GM12878 (cell line): Measurements from ENCODE around the gene MPC2. TPM values are rescaled to one million over a fixed set of nuclear protein-coding genes. Genes with fewer than 3 reads are reported as not detected.

ENCODE experiments used
- ATAC-seq: fragments of 200-7000 bp; cut with Tn5 transposase; 3 replicates; pipeline ENCODE4 v1.9.1; 2020; ENCODE audit warnings: mild to moderate bottlenecking, moderate library complexity
- BruUV-seq: library from RNA; stranded (reverse); fragments of 400-500 nt; replicated peaks from 2 replicates; lab custom pipeline; 2021; lab: Mats Ljungman, UMichigan
- CTCF ChIA-PET: fragments of 300-600 bp; sonication (Branson Sonifier 250); formaldehyde crosslinking; extraction: SDS; loops from one replicate; lab custom pipeline; 2021; ENCODE audit warnings: inconsistent platforms; lab: Yijun Ruan, JAX
- POLR2A ChIA-PET: fragments of 350-600 bp; formaldehyde crosslinking; extraction: SDS; loops from one replicate; lab custom pipeline; 2021; ENCODE audit warnings: inconsistent platforms; lab: Charles Lee
- RAD21 ChIA-PET: fragments of 300-600 bp; sonication (Branson Sonifier 250); formaldehyde crosslinking; loops from one replicate; lab custom pipeline; 2023; ENCODE audit warnings: antibody characterized with exemption; ENCODE audit not compliant: unreplicated experiment; lab: Charles Lee
- SMC1A ChIA-PET: fragments of 300-600 bp; sonication (Branson Sonifier 250); formaldehyde crosslinking; loops from one replicate; lab custom pipeline; 2023; ENCODE audit not compliant: unreplicated experiment, uncharacterized antibody; lab: Charles Lee
- DNase-seq: peaks from one replicate; pipeline ENCODE4 v3.0.0-alpha.2; 2011; ENCODE audit warnings: low read depth, low spot score
- FAIRE-seq: peaks from 3 replicates; lab custom pipeline; 2011; peaks lifted over from hg19 to GRCh38; lab: Jason Lieb, UNC
- H2AFZ ChIP-seq: 2 replicates; pipeline ENCODE4 v1.6.0; 2011; ENCODE audit warnings: low read depth, low read length, control low read depth; ENCODE audit not compliant: control insufficient read depth
- H3K27ac ChIP-seq: 2 replicates; pipeline ENCODE4 v1.5.1; 2011; ENCODE audit warnings: control low read depth; ENCODE audit not compliant: control insufficient read depth, insufficient read depth
- H3K27me3 ChIP-seq, 2 experiments: replicated peaks in 1 of 2; 2 replicates each; pipeline versions ENCODE4 v1.6.0 to v1.6.1; 2011; ENCODE audit warnings: low read length in 1 of 2; ENCODE audit not compliant: control insufficient read depth in 2 of 2, insufficient read depth in 2 of 2
- H3K36me3 ChIP-seq, 2 experiments: 2 replicates each; pipeline ENCODE4 v1.5.1; 2011; ENCODE audit warnings: low read length in 1 of 2; ENCODE audit not compliant: control insufficient read depth in 2 of 2, insufficient read depth in 2 of 2
- H3K4me1 ChIP-seq: 2 replicates; pipeline ENCODE4 v1.6.1; 2011; ENCODE audit warnings: mild to moderate bottlenecking, low read length, moderate library complexity, mixed read lengths; ENCODE audit not compliant: control insufficient read depth, insufficient read depth
- H3K4me2 ChIP-seq: 2 replicates; pipeline ENCODE4 v1.6.0; 2011; ENCODE audit warnings: control low read depth; ENCODE audit not compliant: control insufficient read depth, insufficient read depth
- H3K4me3 ChIP-seq: fragments of 200-600 bp; sonication (generic); 2 replicates; pipeline ENCODE4 v1.5.1; 2016
- H3K79me2 ChIP-seq: 2 replicates; pipeline ENCODE4 v1.6.0; 2011; ENCODE audit warnings: low read length; ENCODE audit not compliant: control insufficient read depth, insufficient read depth
- H3K9ac ChIP-seq: 2 replicates; pipeline ENCODE4 v1.8.0; 2011; ENCODE audit warnings: low read length, control low read depth, mixed read lengths; ENCODE audit not compliant: control insufficient read depth, insufficient read depth
- H3K9me3 ChIP-seq: replicated peaks from 3 replicates; pipeline ENCODE4 v1.5.1; 2011; ENCODE audit warnings: mild to moderate bottlenecking, low read length; ENCODE audit not compliant: control insufficient read depth, insufficient read depth
- H4K20me1 ChIP-seq: 2 replicates; pipeline ENCODE4 v1.6.0; 2011; ENCODE audit not compliant: control insufficient read depth, insufficient read depth
- CBFB ChIP-seq: IDR thresholded peaks from 2 replicates; pipeline ENCODE4 v1.6.1; 2016; ENCODE audit warnings: antibody characterized with exemption, low read depth
- CREB1 ChIP-seq: IDR thresholded peaks from 2 replicates; pipeline ENCODE4 v1.6.1; 2012; ENCODE audit warnings: low read depth, mild to moderate bottlenecking, inconsistent platforms
- EGR1 ChIP-seq, 2 experiments: IDR thresholded peaks; 1 replicate in 1 of 2; 2 replicates in 1 of 2; pipeline ENCODE4 v1.6.1; 2011 to 2012; ENCODE audit warnings: low read depth in 2 of 2, low read length in 2 of 2, borderline replicate concordance in 1 of 2, mild to moderate bottlenecking in 1 of 2, moderate library complexity in 1 of 2
- EP300 ChIP-seq, 2 experiments: fragments of 150-350 bp in 1 of 2; IDR thresholded peaks; 2 replicates each; pipeline ENCODE4 v1.6.1; 2011 to 2012; ENCODE audit warnings: low read depth in 2 of 2, low read length in 2 of 2, borderline replicate concordance in 1 of 2, improper control_type of control experiment in 1 of 2, inconsistent platforms in 1 of 2; ENCODE audit not compliant: control insufficient read depth in 1 of 2
- ESRRA ChIP-seq: IDR thresholded peaks from 2 replicates; pipeline ENCODE4 v1.6.1; 2012; ENCODE audit warnings: mild to moderate bottlenecking, low read length, improper control_type of control experiment
- ETV6 ChIP-seq, 2 experiments: fragments of 450-650 bp in 1 of 2; IDR thresholded peaks in 1 of 2; conservative IDR thresholded peaks in 1 of 2; 2 replicates each; pipeline ENCODE4 v1.6.1; 2014; ENCODE audit warnings: antibody characterized with exemption in 1 of 2, borderline replicate concordance in 1 of 2, low read depth in 1 of 2, mild to moderate bottlenecking in 1 of 2, moderate library complexity in 1 of 2
- IKZF2 ChIP-seq, 2 experiments: fragments of 450-650 bp; IDR thresholded peaks; 2 replicates each; pipeline ENCODE4 v1.6.1; 2017; ENCODE audit warnings: mild to moderate bottlenecking in 2 of 2, moderate library complexity in 2 of 2
- IRF4 ChIP-seq: IDR thresholded peaks from 2 replicates; pipeline ENCODE4 v1.6.1; 2011; ENCODE audit warnings: low read depth, low read length
- JUND ChIP-seq: IDR thresholded peaks from 2 replicates; pipeline ENCODE4 v1.6.1; 2012; ENCODE audit warnings: low read depth, mild to moderate bottlenecking, low read length, improper control_type of control experiment, moderate library complexity
- LARP7 ChIP-seq: fragments of 450-650 bp; IDR thresholded peaks from 2 replicates; pipeline ENCODE4 v1.6.1; 2017; ENCODE audit warnings: mild to moderate bottlenecking
- MEF2A ChIP-seq: IDR thresholded peaks from 2 replicates; pipeline ENCODE4 v1.6.1; 2011; ENCODE audit warnings: low read depth, mild to moderate bottlenecking, low read length, moderate library complexity; ENCODE audit not compliant: insufficient read depth
- SIN3A ChIP-seq: IDR thresholded peaks from 2 replicates; pipeline ENCODE4 v1.6.1; 2012; ENCODE audit warnings: low read depth, low read length, improper control_type of control experiment
- TAF1 ChIP-seq: IDR thresholded peaks from 2 replicates; pipeline ENCODE4 v1.6.1; 2011; ENCODE audit warnings: mild to moderate bottlenecking, low read depth, low read length, borderline replicate concordance
- TCF3 ChIP-seq: IDR thresholded peaks from 2 replicates; pipeline ENCODE4 v1.6.1; 2012; ENCODE audit warnings: low read depth, mild to moderate bottlenecking, low read length, borderline replicate concordance; ENCODE audit not compliant: insufficient read depth
- ZNF622 ChIP-seq: fragments of 450-650 bp; IDR thresholded peaks from 2 replicates; pipeline ENCODE4 v1.6.1; 2017; ENCODE audit warnings: mild to moderate bottlenecking, inconsistent platforms
- WGBS: methylation state at CpG from one replicate; pipeline ENCODE4 v1.1.6; 2016; ENCODE audit warnings: low lambda C conversion rate; ENCODE audit not compliant: insufficient replicate concordance, insufficient coverage; ENCODE audit errors: missing lambda C conversion rate; 5-methylcytosine and 5-hydroxymethylcytosine counted together
- in situ Hi-C: fragments of 300-500 bp; cut with MboI; formaldehyde crosslinking; loops from 9 replicates; pipeline ENCODE4 v1.14.3; 2018; ENCODE audit warnings: mixed read lengths
- intact Hi-C: fragments of 100-400 bp; cut with micrococcal nuclease; formaldehyde crosslinking; loops from one replicate; pipeline ENCODE4 v1.14.2; 2022; ENCODE audit not compliant: unreplicated experiment
- polyA plus RNA-seq, 11 experiments: library from polyadenylated mRNA; depleted of rRNA in 4 of 11; unstranded in 6 of 11; stranded (reverse) in 5 of 11; fragments of >200 nt; fragmentation: Nextera tagmentation in 4 of 11; fragmentation: Illumina TruSeq in 1 of 11; extraction: Ambion mirVana in 4 of 11; extraction: Trizol in 1 of 11; gene quantifications; 1 replicate in 1 of 11; 2 replicates in 10 of 11; pipeline versions ENCODE4 v1.2.1 to v1.2.3, GENCODE V29; 2011 to 2016; ENCODE audit warnings: inconsistent platforms in 2 of 11, missing spikeins in 2 of 11, low read depth in 1 of 11
- total RNA-seq, 4 experiments: library from RNA; depleted of rRNA in 3 of 4; stranded (reverse); fragments of >200 nt in 3 of 4; fragmentation: Illumina TruSeq in 1 of 4; extraction: Trizol in 1 of 4; gene quantifications; 2 replicates each; pipeline versions ENCODE4 v1.2.1 to v1.2.3, GENCODE V29; 2013 to 2021
- TF ChIP-seq, protein P1 (sequence below): fragments of 450-650 bp; IDR thresholded peaks from 2 replicates; pipeline ENCODE4 v1.6.1; 2017; ENCODE audit warnings: mild to moderate bottlenecking, low read depth, inconsistent platforms; ENCODE audit not compliant: poor library complexity, severe bottlenecking
- TF ChIP-seq, protein P2 (sequence below): IDR thresholded peaks from 2 replicates; pipeline ENCODE4 v1.6.1; 2011; ENCODE audit warnings: low read depth, mild to moderate bottlenecking, low read length, moderate library complexity, borderline replicate concordance; ENCODE audit errors: extremely low read depth
- TF ChIP-seq, protein P3 (sequence below): fragments of 150-350 bp; IDR thresholded peaks from 2 replicates; pipeline ENCODE4 v1.6.1; 2014; ENCODE audit warnings: mild to moderate bottlenecking, low read depth, low read length

The MPC2 gene
- total and polyA plus RNA-seq, 10 of the 15 experiments (the other 5 are each of a cell fraction or from before 2014, with no cell fraction given) = 22.5 to 164 (median 63.3) TPM

DNA sequence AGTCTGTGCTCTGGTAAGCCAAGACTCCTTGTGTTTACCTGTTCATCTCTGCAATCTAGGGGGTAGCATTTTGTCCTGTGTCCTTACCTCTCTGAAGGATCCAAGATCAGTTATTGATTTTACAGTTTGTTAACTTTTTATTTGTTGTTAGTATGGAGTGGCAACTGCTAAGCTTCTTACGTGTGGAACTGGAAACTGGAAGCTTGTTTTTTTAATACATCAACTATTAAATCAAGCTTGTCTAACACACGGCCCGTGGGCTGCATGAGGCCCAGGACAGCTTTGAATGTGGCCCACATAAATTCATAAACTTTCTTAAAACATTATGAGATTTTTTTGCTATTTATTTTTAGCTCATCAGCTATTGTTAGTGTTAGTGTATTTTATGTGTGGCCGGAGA is 29.2 kb upstream of the MPC2 start:
- no TSS peak for BruUV-seq
- no peaks in the 10 kb centered on the region for H4K20me1 ChIP-seq
- ChIA-PET POLR2A (interaction anchor here (0.6 kb wide), 1 partner anchor 610 kb away, joined by 3 read pairs; no protein-coding TSS in a partner anchor), RAD21 (interaction anchor here (0.6 kb wide), 1 partner anchor 71 kb away, joined by 3 read pairs; no protein-coding TSS in a partner anchor), CTCF (interaction anchor here (1.1 to 1.3 kb wide), 2 partner anchors 10 to 28 kb away, joined by 3 read pairs; no protein-coding TSS in a partner anchor), SMC1A (interaction anchor here (1.0 kb wide), 2 partner anchors 40 to 278 kb away, joined by 3 to 4 read pairs; no protein-coding TSS in a partner anchor)
- no peaks in the 10 kb centered on the region for H3K4me1 ChIP-seq
- in situ Hi-C loops = no loop called here
- intact Hi-C loops = no loop called here
- no peak overlapping the region for H2AFZ ChIP-seq
- H3K9me3 ChIP-seq = no peaks in the 10 kb centered on the region; the same call in 2 of the 3 replicates
- no peak overlapping the region for H3K27ac ChIP-seq
- H3K27me3 ChIP-seq = no peaks in the 10 kb centered on the region
- 96% methylated on average over 4 of the region's 4 CpGs for WGBS
- no peaks in the 10 kb centered on the region; the same call in 1 of the 2 replicates for H3K79me2 ChIP-seq
- DNase-seq (no peak), FAIRE-seq (no peak), ATAC-seq (no peak)
- H3K36me3 ChIP-seq = peaks cover 0 to 7% of the 10 kb centered on the region in 2 experiments; a peak in 2 of 4 replicates
- no peak overlapping the region for H3K4me3 ChIP-seq
- no peak overlapping the region for H3K4me2 ChIP-seq
- H3K9ac ChIP-seq = no peak overlapping the region
- no peak for TF ChIP-seq IRF4
- TF ChIP-seq, protein P1, sequence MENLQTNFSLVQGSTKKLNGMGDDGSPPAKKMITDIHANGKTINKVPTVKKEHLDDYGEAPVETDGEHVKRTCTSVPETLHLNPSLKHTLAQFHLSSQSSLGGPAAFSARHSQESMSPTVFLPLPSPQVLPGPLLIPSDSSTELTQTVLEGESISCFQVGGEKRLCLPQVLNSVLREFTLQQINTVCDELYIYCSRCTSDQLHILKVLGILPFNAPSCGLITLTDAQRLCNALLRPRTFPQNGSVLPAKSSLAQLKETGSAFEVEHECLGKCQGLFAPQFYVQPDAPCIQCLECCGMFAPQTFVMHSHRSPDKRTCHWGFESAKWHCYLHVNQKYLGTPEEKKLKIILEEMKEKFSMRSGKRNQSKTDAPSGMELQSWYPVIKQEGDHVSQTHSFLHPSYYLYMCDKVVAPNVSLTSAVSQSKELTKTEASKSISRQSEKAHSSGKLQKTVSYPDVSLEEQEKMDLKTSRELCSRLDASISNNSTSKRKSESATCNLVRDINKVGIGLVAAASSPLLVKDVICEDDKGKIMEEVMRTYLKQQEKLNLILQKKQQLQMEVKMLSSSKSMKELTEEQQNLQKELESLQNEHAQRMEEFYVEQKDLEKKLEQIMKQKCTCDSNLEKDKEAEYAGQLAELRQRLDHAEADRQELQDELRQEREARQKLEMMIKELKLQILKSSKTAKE = no peak
- TF ChIP-seq ETV6 (conservative IDR thresholded peaks at IDR 0.05 in 1 of 2, IDR thresholded peaks at IDR 0.05 in 1 of 2; ENCODE audit: borderline replicate concordance in 1 of 2, low read depth in 1 of 2) = no peak
- no peak for TF ChIP-seq CBFB
- TF ChIP-seq LARP7 = no peak
- TF ChIP-seq, protein P2, sequence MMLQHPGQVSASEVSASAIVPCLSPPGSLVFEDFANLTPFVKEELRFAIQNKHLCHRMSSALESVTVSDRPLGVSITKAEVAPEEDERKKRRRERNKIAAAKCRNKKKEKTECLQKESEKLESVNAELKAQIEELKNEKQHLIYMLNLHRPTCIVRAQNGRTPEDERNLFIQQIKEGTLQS = no peak
- no peak for TF ChIP-seq MEF2A
- TF ChIP-seq, protein P3, sequence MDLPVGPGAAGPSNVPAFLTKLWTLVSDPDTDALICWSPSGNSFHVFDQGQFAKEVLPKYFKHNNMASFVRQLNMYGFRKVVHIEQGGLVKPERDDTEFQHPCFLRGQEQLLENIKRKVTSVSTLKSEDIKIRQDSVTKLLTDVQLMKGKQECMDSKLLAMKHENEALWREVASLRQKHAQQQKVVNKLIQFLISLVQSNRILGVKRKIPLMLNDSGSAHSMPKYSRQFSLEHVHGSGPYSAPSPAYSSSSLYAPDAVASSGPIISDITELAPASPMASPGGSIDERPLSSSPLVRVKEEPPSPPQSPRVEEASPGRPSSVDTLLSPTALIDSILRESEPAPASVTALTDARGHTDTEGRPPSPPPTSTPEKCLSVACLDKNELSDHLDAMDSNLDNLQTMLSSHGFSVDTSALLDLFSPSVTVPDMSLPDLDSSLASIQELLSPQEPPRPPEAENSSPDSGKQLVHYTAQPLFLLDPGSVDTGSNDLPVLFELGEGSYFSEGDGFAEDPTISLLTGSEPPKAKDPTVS = no peak
- no peak for TF ChIP-seq TCF3
- no peak for TF ChIP-seq EGR1 (IDR thresholded peaks at IDR 0.05; ENCODE audit: borderline replicate concordance in 1 of 2, low read depth in 2 of 2, low read length in 2 of 2)
- TF ChIP-seq JUND = no peak
- TF ChIP-seq CREB1 = no peak
- no peak for TF ChIP-seq TAF1
- no peak for TF ChIP-seq SIN3A
- TF ChIP-seq ZNF622 = no peak
- TF ChIP-seq ESRRA = no peak
- no peak for TF ChIP-seq IKZF2 (IDR thresholded peaks at IDR 0.05)
- no peak for TF ChIP-seq EP300 (IDR thresholded peaks at IDR 0.05; ENCODE audit: borderline replicate concordance in 1 of 2, control insufficient read depth in 1 of 2, low read depth in 2 of 2, low read length in 2 of 2)
